ENCODE results near the gene SDHA. TPM values are rescaled to one million over a fixed set of nuclear protein-coding genes. Genes with fewer than 3 reads are reported as not detected.
"Not testable (repeated sequence)": the region's sequence is repeated elsewhere in the genome, so short reads cannot be mapped to it uniquely, and the experiment has no call there.

The SDHA gene
- polyA plus RNA-seq, 4 donors, result 75.7 to 151 (median 136) TPM

- not testable (repeated sequence) for DNase-seq (ENCODE audit: low read depth in 4 of 4, low spot score in 3 of 4)
These were observed 78.1 kb downstream of the SDHA start for GRCh38 chr5:296207-296606.

GRCh38 chr5:296954-297353, 78.8 kb downstream of the SDHA start:
- DNase-seq (ENCODE audit: low read depth in 4 of 4, low spot score in 3 of 4), result not testable (repeated sequence)

GRCh38 chr5:297448-297847, 79.3 kb downstream of the SDHA start:
- DNase-seq (ENCODE audit: low read depth in 4 of 4, low spot score in 3 of 4), result not testable (repeated sequence)

GRCh38 chr5:297991-298736, 80.0 kb downstream of the SDHA start:
- DNase-seq (ENCODE audit: low read depth in 4 of 4, low spot score in 3 of 4), result not testable (repeated sequence)

- DNase-seq (ENCODE audit: low read depth in 4 of 4, low spot score in 3 of 4), result no peak
These were observed 80.6 kb downstream of the SDHA start for GRCh38 chr5:298737-299125.

GRCh38 chr5:299921-300320, 81.8 kb downstream of the SDHA start:
- DNase-seq (ENCODE audit: low read depth in 4 of 4, low spot score in 3 of 4), result not testable (repeated sequence)

- not testable (repeated sequence) for DNase-seq (ENCODE audit: low read depth in 4 of 4, low spot score in 3 of 4)
These were observed 82.7 kb downstream of the SDHA start for GRCh38 chr5:300691-301435.

- not testable (repeated sequence) for DNase-seq (ENCODE audit: low read depth in 4 of 4, low spot score in 3 of 4)
These were observed 84.3 kb downstream of the SDHA start for GRCh38 chr5:302416-302815.

- DNase-seq (ENCODE audit: low read depth in 4 of 4, low spot score in 3 of 4), result no peak
These were observed 84.8 kb downstream of the SDHA start for GRCh38 chr5:302966-303365.

- DNase-seq (ENCODE audit: low read depth in 4 of 4, low spot score in 3 of 4), result not testable (repeated sequence)
These were observed 85.6 kb downstream of the SDHA start for GRCh38 chr5:303741-304140.

- no peak for DNase-seq (ENCODE audit: low read depth in 4 of 4, low spot score in 3 of 4)
These were observed 86.9 kb downstream of the SDHA start for GRCh38 chr5:305050-305449.

GRCh38 chr5:305459-305858, 87.3 kb downstream of the SDHA start:
- no peak for DNase-seq (ENCODE audit: low read depth in 4 of 4, low spot score in 3 of 4)

GRCh38 chr5:306011-306805, 88.1 kb downstream of the SDHA start:
- DNase-seq (ENCODE audit: low read depth in 4 of 4, low spot score in 3 of 4), result no peak

Other genes with a start within 250 kb of the SDHA start
- gene PLEKHG4B, start 126.2 kb upstream of the SDHA start, polyA plus RNA-seq (ENCODE audit: insufficient read length in 4 of 4), result 10 to 100 TPM in 2 of 4 donors, 1 to 10 TPM in 2; 8.2 to 17.1 (median 9.5) TPM
- not detected for gene LRRC14B, start 26.8 kb upstream of the SDHA start, polyA plus RNA-seq (ENCODE audit: insufficient read length in 4 of 4)
- gene CCDC127, start 167 bp upstream of the SDHA start, polyA plus RNA-seq (ENCODE audit: insufficient read length in 4 of 4), result 10 to 100 TPM; 12.1 to 17.4 (median 14.0) TPM
- gene PDCD6, start 53.3 kb downstream of the SDHA start, polyA plus RNA-seq (ENCODE audit: insufficient read length in 4 of 4), result 100 to 1,000 TPM; 118 to 148 (median 128) TPM
- 1 to 10 TPM; 2.5 to 3.5 (median 3.0) TPM for gene AHRR, start 103.4 kb downstream of the SDHA start, polyA plus RNA-seq (ENCODE audit: insufficient read length in 4 of 4)
- 10 to 100 TPM; 41.9 to 76.2 (median 52.6) TPM for gene EXOC3, start 224.9 kb downstream of the SDHA start, polyA plus RNA-seq (ENCODE audit: insufficient read length in 4 of 4)